CD4-positive, alpha-beta memory T cell (primary cell): ENCODE data around the gene CMIP. TPM values are rescaled to one million over a fixed set of nuclear protein-coding genes. Genes with fewer than 3 reads are reported as not detected.

Source experiments
- CTCF ChIA-PET: fragments of 350-600 bp; sonication (Branson Sonifier 250); formaldehyde crosslinking; loops from one replicate; lab custom pipeline; 2021; ENCODE audit warnings: inconsistent platforms; ENCODE audit not compliant: partially characterized antibody; lab: Charles Lee
- POLR2A ChIA-PET: fragments of 350-600 bp; sonication (Branson Sonifier 250); formaldehyde crosslinking; loops from one replicate; lab custom pipeline; 2021; ENCODE audit not compliant: partially characterized antibody; lab: Charles Lee
- DNase-seq, 5 donors: peaks; one replicate each; pipeline versions ENCODE4 v3.0.0 to v3.0.0-alpha.2; 2020 to 2022; ENCODE audit warnings: mixed read lengths in 1 of 5
- H3K27ac ChIP-seq: one replicate; pipeline ENCODE4 v1.7.0; 2013; ENCODE audit warnings: low read depth, low read length
- H3K27me3 ChIP-seq: 2 replicates; pipeline ENCODE4 v1.7.0; 2013; ENCODE audit warnings: mild to moderate bottlenecking, low read length, moderate library complexity; ENCODE audit not compliant: insufficient read depth
- H3K36me3 ChIP-seq: 2 replicates; pipeline ENCODE4 v1.7.0; 2013; ENCODE audit warnings: mild to moderate bottlenecking, low read length, moderate library complexity; ENCODE audit not compliant: insufficient read depth
- H3K4me1 ChIP-seq: 2 replicates; pipeline ENCODE4 v1.7.0; 2013; ENCODE audit warnings: mild to moderate bottlenecking, low read length, moderate library complexity; ENCODE audit not compliant: insufficient read depth
- H3K4me3 ChIP-seq, 2 donors: one replicate each; pipeline ENCODE4 v1.7.0; 2013; ENCODE audit warnings: low read length in 2 of 2, mild to moderate bottlenecking in 1 of 2
- H3K9me3 ChIP-seq, 2 donors: one replicate each; pipeline ENCODE4 v1.7.0; 2013; ENCODE audit warnings: low read length in 2 of 2, control low read depth in 1 of 2; ENCODE audit not compliant: control insufficient read depth in 1 of 2
- H3K27ac Mint-ChIP-seq, 7 donors: one replicate each; pipeline ENCODE4 v1.8.0; 2020 to 2021; ENCODE audit warnings: mixed read lengths in 7 of 7, mild to moderate bottlenecking in 6 of 7, inconsistent platforms in 3 of 7, moderate library complexity in 3 of 7
- H3K27me3 Mint-ChIP-seq, 2 donors: one replicate each; pipeline ENCODE4 v1.8.0; 2020 to 2021; ENCODE audit warnings: mixed read lengths in 2 of 2
- H3K36me3 Mint-ChIP-seq, 2 donors: one replicate each; pipeline ENCODE4 v1.8.0; 2020 to 2021; ENCODE audit warnings: mixed read lengths in 2 of 2, inconsistent platforms in 1 of 2, mild to moderate bottlenecking in 1 of 2
- H3K4me1 Mint-ChIP-seq, 4 donors: one replicate each; pipeline ENCODE4 v1.8.0; 2020 to 2021; ENCODE audit warnings: mixed read lengths in 4 of 4, mild to moderate bottlenecking in 1 of 4
- H3K4me3 Mint-ChIP-seq, 8 donors: one replicate each; pipeline ENCODE4 v1.8.0; 2020 to 2021; ENCODE audit warnings: mixed read lengths in 8 of 8, mild to moderate bottlenecking in 7 of 8, moderate library complexity in 6 of 8, inconsistent platforms in 3 of 8
- H3K9me3 Mint-ChIP-seq, 8 donors: one replicate each; pipeline ENCODE4 v1.8.0; 2020 to 2021; ENCODE audit warnings: mixed read lengths in 8 of 8, mild to moderate bottlenecking in 5 of 8, inconsistent platforms in 3 of 8, moderate library complexity in 1 of 8
- intact Hi-C: fragments of 100-400 bp; cut with micrococcal nuclease; formaldehyde crosslinking; loops from one replicate; pipeline ENCODE4 v1.15.1; 2023
- polyA plus RNA-seq, 2 donors: library from polyadenylated mRNA; unstranded; fragments of 300-500 nt; fragmentation: Illumina TruSeq; gene quantifications; one replicate each; pipeline ENCODE4 v1.2.3, GENCODE V29; 2021
- total RNA-seq, 2 experiments: library from RNA; stranded (reverse); gene quantifications; one replicate each; pipeline ENCODE4 v1.2.3, GENCODE V29; 2021

CMIP gene
- total and polyA plus RNA-seq, 4 experiments from 2014 or later, result 0.84 to 36.4 (median 33.2) TPM; not detected in 1

DNA sequence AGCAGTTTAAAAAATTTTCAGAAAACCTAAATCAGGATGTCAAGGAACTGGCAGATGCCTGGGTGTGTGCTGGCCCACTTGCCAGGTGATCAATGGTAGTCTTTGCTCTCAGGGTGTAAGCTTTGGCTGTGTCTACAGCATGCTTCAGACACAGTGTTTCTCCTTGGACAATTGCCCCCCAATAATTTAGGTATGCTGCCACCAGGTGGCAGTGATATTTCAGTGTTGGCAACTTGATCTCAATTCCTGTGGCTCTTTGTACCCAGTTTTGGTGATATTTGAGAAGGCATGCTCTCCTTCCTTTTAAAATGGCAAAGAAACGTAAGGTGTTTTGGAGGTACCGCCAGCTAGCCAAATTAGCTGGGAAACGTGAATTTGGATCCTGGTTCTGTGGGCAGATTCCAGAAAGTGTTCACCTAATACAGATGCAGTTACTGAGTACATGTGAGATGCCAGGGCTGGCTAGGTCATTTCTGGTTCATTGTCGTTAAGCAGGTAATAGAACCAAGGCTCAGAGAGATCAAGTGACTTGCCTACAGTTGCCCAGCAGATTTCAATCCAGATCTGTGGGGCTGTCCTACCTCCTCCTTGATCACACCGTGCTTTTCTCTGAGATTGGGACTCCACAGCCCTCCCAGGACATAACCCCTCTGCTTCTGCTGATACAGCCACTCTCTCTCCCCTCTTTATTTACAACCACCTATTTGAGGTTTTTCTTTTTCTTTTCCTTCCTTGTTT, 178.9 kb downstream of the CMIP start:
- intact Hi-C loops, result loop anchor here (1.0 to 2.0 kb wide), 7 partner anchors 74 to 257 kb away; no protein-coding TSS in a partner anchor
- peak overlapping the region; percentile 6 to 89 (median 72) for H3K27ac Mint-ChIP-seq

DNA sequence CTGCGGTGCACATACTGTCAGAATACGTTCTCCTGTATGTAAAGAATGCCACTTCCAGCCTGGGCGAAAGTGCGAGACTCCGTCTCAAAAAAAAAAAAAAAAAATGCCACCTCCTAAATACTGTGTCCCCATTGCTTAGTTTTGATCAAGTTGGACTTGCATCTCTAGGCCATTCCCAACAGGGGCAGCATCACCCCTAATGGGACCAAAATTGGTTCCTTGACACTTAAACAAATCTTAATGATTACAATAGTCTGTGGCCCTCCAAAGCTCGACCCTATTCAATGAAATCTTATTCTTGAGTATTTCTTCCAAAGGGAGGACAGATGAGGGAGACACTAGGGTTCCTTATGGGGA, 179.8 kb downstream of the CMIP start:
- intact Hi-C loops, result no loop called here
- no peak for DNase-seq
- Histone ChIP-seq H3K4me3 (no peak overlapping the region), H3K4me1 (peaks cover 6% of the 10 kb centered on the region), H3K27me3 (no peaks in the 10 kb centered on the region), H3K9me3 (no peaks in the 10 kb centered on the region), H3K27ac (no peak overlapping the region), H3K36me3 (no peaks in the 10 kb centered on the region)
- ChIA-PET CTCF (interaction anchor here (1.0 to 6.2 kb wide), 11 partner anchors 8 to 221 kb away, joined by 3 to 112 read pairs (median 26); no protein-coding TSS in a partner anchor), POLR2A (interaction anchor here (1.3 kb wide), 1 partner anchor 73 kb away, joined by 3 read pairs; no protein-coding TSS in a partner anchor)
- Mint-ChIP-seq H3K27ac (peak overlapping the region in 5 of 7 donors; percentile 35 to 86 (median 59)), H3K9me3 (no peaks in the 10 kb centered on the region), H3K4me1 (peaks cover 4 to 8% (median 6%) of the 10 kb centered on the region in 4 donors), H3K36me3 (peaks cover 0 to 6% of the 10 kb centered on the region in 2 donors), H3K27me3 (no peaks in the 10 kb centered on the region), H3K4me3 (no peak overlapping the region)

More for the DNA sequence above, 178.9 kb downstream of the CMIP start:
- Histone ChIP-seq H3K9me3 (no peaks in the 10 kb centered on the region), H3K27me3 (no peaks in the 10 kb centered on the region), H3K4me3 (no peak overlapping the region), H3K4me1 (peaks cover 6% of the 10 kb centered on the region), H3K36me3 (no peaks in the 10 kb centered on the region), H3K27ac (no peak overlapping the region)
- ChIA-PET POLR2A (interaction anchor here (1.7 to 2.9 kb wide), 3 partner anchors 92 to 100 kb away, joined by 7 to 13 read pairs (median 8); no protein-coding TSS in a partner anchor), CTCF (interaction anchor here (0.9 to 6.2 kb wide), 26 partner anchors 9 to 419 kb away, joined by 3 to 112 read pairs (median 4); no protein-coding TSS in a partner anchor)
- Mint-ChIP-seq H3K27me3 (no peaks in the 10 kb centered on the region), H3K36me3 (peaks cover 4 to 6% of the 10 kb centered on the region in 2 donors), H3K4me3 (no peak overlapping the region), H3K4me1 (peaks cover 4 to 9% (median 7%) of the 10 kb centered on the region in 4 donors), H3K9me3 (no peaks in the 10 kb centered on the region)
- peak in 4 of 5 donors; percentile 52 to 61 (median 58) for DNase-seq

DNA sequence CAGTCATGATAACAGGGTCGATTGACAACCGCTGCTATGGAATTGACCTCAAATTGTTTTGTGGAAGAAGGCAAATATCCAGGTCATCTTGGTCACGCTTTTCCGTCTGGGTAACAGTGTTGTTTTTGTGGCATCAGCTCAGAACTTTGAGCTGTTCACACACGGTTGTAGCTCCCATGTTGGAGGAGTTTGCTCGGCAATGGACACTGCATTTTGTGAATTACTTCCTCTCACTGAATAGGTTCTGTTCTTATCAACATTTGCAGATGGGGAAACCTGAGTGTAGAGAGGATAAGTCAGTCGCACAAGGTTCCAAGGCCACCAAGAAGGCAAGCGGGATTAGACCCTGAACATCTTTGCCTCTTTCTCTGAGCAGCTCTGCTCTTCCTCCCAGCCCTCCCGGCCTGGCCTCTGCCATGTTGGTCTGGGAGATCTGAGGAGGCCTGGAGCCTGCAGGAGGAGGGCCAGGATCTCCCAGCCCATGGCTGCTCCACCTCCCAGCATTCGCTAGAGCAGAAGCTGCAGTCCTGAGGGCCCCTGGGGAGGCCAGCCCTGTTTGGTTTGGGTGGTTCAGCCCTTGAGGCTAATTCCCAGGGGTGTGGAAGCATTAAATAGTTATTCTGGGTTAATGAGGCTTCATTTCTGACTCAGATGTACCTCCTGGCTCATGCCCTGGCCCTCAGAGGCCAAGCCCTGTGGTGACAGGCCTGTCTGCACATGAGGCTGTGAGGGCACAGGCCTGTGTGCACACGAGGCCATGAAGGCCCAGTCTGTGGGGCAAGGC, 180.3 kb downstream of the CMIP start:
- intact Hi-C loops, result no loop called here
- ChIA-PET CTCF (interaction anchor here (1.0 to 6.2 kb wide), 8 partner anchors 9 to 221 kb away, joined by 3 to 112 read pairs (median 21); no protein-coding TSS in a partner anchor), POLR2A (interaction anchor here (1.3 kb wide), 1 partner anchor 72 kb away, joined by 3 read pairs; no protein-coding TSS in a partner anchor)
- H3K27me3 ChIP-seq, result no peaks in the 10 kb centered on the region
- H3K27ac ChIP-seq, result no peak overlapping the region
- peaks cover 6% of the 10 kb centered on the region for H3K4me1 ChIP-seq
- no peak overlapping the region for H3K4me3 Mint-ChIP-seq
- no peaks in the 10 kb centered on the region for H3K9me3 Mint-ChIP-seq
- H3K4me1 Mint-ChIP-seq, result peaks cover 4 to 9% (median 6%) of the 10 kb centered on the region in 4 donors
- no peak overlapping the region for H3K4me3 ChIP-seq
- H3K27ac Mint-ChIP-seq, result peak overlapping the region in 5 of 7 donors; percentile 62 to 86 (median 70)
- H3K36me3 Mint-ChIP-seq, result peaks cover 0 to 6% of the 10 kb centered on the region in 2 donors
- no peaks in the 10 kb centered on the region for H3K27me3 Mint-ChIP-seq
- H3K36me3 ChIP-seq, result no peaks in the 10 kb centered on the region
- no peak for DNase-seq
- no peaks in the 10 kb centered on the region for H3K9me3 ChIP-seq

DNA sequence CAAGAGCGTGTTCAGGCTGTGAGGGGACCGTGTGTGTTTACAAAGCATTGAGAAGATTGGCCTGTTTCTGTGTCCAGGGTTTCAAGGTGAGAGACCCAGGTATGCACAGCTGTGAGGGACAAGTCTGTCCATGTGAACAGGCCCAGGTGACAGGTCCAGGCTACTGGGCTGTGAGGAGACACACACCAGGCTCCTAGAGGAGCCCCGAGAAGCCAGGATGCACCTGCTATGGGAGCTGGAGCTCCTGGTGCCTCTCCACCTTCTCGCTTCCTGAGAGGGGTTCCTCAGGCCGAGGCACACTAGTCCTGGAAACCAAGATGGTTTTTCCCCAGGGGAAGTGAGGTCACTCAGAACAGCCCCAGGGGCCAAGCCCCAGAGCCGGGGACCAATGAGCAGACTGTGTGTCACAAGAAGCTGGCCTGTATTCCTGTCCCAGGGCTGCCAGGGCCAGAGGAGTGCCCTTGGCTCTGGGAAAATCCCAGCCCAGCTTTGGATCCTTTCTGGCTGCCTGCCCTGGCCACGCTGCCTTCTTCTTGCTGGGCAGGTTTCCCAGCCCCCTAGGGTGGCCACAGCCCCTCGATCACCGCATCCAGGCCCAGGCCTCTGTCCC, 181.0 kb downstream of the CMIP start:
- H3K4me3 Mint-ChIP-seq, result no peak overlapping the region
- H3K36me3 Mint-ChIP-seq, result peaks cover 0 to 6% of the 10 kb centered on the region in 2 donors
- H3K9me3 Mint-ChIP-seq, result no peaks in the 10 kb centered on the region
- H3K27ac Mint-ChIP-seq, result peak overlapping the region in 3 of 7 donors; percentile 12 to 64 (median 62)
- Histone ChIP-seq H3K9me3 (no peaks in the 10 kb centered on the region), H3K27me3 (no peaks in the 10 kb centered on the region), H3K4me3 (no peak overlapping the region), H3K4me1 (peaks cover 6% of the 10 kb centered on the region), H3K36me3 (no peaks in the 10 kb centered on the region), H3K27ac (no peak overlapping the region)
- H3K4me1 Mint-ChIP-seq, result peaks cover 4 to 9% (median 8%) of the 10 kb centered on the region in 4 donors
- ChIA-PET CTCF (interaction anchor here (1.2 to 6.2 kb wide), 3 partner anchors 72 to 99 kb away, joined by 7 to 112 read pairs (median 38); no protein-coding TSS in a partner anchor), POLR2A (interaction anchor here (1.3 kb wide), 1 partner anchor 71 kb away, joined by 3 read pairs; no protein-coding TSS in a partner anchor)
- no peak for DNase-seq
- H3K27me3 Mint-ChIP-seq, result no peaks in the 10 kb centered on the region
- intact Hi-C loops, result no loop called here

DNA sequence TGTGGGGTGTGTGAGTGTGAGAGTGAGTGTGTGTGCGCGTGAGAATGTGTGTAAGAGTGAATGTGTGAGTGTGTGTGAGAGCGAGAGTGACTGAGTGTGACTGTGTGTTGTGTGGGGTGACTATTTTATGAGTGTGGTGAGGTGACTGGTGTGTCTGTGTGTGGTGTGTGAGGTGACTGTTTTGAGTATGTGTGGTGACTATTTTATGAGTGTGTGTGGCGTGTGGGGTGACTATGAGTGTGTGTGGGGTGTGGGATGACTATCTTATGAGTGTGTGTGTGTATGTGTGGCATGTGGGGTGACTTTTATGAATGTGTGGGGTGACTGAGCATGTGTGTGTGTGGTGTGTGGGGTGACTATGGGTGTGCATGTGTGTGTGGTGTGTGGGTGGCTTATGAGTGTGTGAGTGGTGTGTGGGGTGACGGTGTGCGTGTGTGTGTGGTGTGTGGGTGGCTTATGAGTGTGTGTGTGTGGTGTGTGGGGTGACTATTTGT, 181.6 kb downstream of the CMIP start:
- Histone ChIP-seq H3K9me3 (no peaks in the 10 kb centered on the region), H3K36me3 (no peaks in the 10 kb centered on the region), H3K4me1 (peaks cover 9% of the 10 kb centered on the region), H3K27me3 (no peaks in the 10 kb centered on the region), H3K27ac (no peak overlapping the region), H3K4me3 (no peak overlapping the region)
- ChIA-PET CTCF (interaction anchor here (6.2 kb wide), 1 partner anchor 98 kb away, joined by 112 read pairs; no protein-coding TSS in a partner anchor), POLR2A (no interaction called here)
- intact Hi-C loops, result no loop called here
- DNase-seq, result no peak
- Mint-ChIP-seq H3K4me1 (peaks cover 8 to 14% (median 10%) of the 10 kb centered on the region in 4 donors), H3K27me3 (no peaks in the 10 kb centered on the region), H3K4me3 (no peak overlapping the region), H3K9me3 (no peaks in the 10 kb centered on the region), H3K36me3 (peaks cover 0 to 6% of the 10 kb centered on the region in 2 donors), H3K27ac (no peak overlapping the region)

DNA sequence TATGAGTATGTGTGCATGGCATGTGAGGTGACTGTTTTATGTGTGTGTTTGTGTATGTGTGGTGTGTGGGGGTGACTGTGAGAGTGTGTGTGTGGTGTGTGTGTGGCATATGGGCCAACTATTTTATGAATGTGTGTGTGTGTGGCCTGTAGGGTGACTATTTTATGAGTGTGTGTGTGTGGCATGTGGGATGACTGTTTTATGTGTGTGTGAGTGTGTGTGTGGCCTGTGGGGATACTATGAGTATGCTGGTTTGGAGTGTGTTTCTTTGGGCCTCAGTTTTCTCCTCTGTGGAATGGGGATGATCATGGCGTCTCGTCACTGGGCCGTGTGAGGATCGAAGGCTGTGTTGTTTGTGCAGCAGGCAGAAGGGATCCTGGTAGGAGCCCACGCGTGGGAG, 182.4 kb downstream of the CMIP start:
- Histone ChIP-seq H3K27me3 (no peaks in the 10 kb centered on the region), H3K9me3 (no peaks in the 10 kb centered on the region), H3K4me3 (no peak overlapping the region), H3K27ac (no peak overlapping the region), H3K36me3 (no peaks in the 10 kb centered on the region), H3K4me1 (peaks cover 17% of the 10 kb centered on the region)
- no peak for DNase-seq
- ChIA-PET CTCF (no interaction called here), POLR2A (no interaction called here)
- no peaks in the 10 kb centered on the region for H3K27me3 Mint-ChIP-seq
- no peak overlapping the region for H3K27ac Mint-ChIP-seq
- H3K4me3 Mint-ChIP-seq, result no peak overlapping the region
- peaks cover 0 to 4% of the 10 kb centered on the region in 2 donors for H3K36me3 Mint-ChIP-seq
- intact Hi-C loops, result no loop called here
- no peaks in the 10 kb centered on the region for H3K9me3 Mint-ChIP-seq
- peaks cover 12 to 22% (median 16%) of the 10 kb centered on the region in 4 donors for H3K4me1 Mint-ChIP-seq
